Mammary epithelial cell (primary cell): ENCODE data around the gene MTARC2.

ENCODE experiments used
- EZH2 ChIP-seq: IDR thresholded peaks from 2 replicates; pipeline ENCODE4 v1.6.1; 2012; ENCODE audit warnings: low read length, inconsistent platforms, borderline replicate concordance
- TF ChIP-seq, protein P1 (sequence below), 2 donors: IDR thresholded peaks in 1 of 2; conservative IDR thresholded peaks in 1 of 2; 2 replicates each; pipeline ENCODE4 v1.5.1; 2011 to 2012; ENCODE audit warnings: inconsistent platforms in 2 of 2, low read length in 2 of 2, mild to moderate bottlenecking in 2 of 2, control low read depth in 1 of 2, low read depth in 1 of 2; ENCODE audit not compliant: insufficient read depth in 1 of 2; ENCODE audit errors: extremely low read depth in 1 of 2

DNA sequence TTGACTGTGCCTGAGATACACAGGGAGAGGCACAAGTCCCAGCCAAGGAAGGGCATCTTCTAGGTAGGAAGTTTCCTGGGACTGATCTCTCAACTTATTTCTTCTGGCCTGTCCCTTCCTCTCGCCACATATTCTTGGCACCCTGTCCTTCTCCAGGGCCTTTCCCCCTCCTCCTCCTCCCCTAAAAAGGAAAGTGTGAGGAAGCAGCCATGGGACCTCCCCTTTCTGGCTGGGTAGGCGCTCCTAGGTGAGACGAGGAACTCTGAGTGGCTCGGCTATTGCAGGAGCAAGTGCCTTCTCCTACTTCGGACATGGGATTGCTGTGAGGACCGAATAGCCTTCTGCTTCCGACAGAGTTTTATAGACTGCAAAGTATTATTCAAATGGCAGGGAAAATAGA is 15.5 kb upstream of the MTARC2 start:
- no peak for TF ChIP-seq EZH2
- TF ChIP-seq, protein P1, sequence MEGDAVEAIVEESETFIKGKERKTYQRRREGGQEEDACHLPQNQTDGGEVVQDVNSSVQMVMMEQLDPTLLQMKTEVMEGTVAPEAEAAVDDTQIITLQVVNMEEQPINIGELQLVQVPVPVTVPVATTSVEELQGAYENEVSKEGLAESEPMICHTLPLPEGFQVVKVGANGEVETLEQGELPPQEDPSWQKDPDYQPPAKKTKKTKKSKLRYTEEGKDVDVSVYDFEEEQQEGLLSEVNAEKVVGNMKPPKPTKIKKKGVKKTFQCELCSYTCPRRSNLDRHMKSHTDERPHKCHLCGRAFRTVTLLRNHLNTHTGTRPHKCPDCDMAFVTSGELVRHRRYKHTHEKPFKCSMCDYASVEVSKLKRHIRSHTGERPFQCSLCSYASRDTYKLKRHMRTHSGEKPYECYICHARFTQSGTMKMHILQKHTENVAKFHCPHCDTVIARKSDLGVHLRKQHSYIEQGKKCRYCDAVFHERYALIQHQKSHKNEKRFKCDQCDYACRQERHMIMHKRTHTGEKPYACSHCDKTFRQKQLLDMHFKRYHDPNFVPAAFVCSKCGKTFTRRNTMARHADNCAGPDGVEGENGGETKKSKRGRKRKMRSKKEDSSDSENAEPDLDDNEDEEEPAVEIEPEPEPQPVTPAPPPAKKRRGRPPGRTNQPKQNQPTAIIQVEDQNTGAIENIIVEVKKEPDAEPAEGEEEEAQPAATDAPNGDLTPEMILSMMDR (conservative IDR thresholded peaks at IDR 0.05 in 1 of 2, IDR thresholded peaks at IDR 0.05 in 1 of 2; ENCODE audit: extremely low read depth in 1 of 2, insufficient read depth in 1 of 2, low read depth in 1 of 2, low read length in 2 of 2) = no peak
